HG03460 (cell line): ENCODE data around the gene ADCY2.

ENCODE experiments used
- ATAC-seq: cut with Tn5 transposase; IDR thresholded peaks from one replicate; pipeline ENCODE4 v1.9.1; 2021; ENCODE audit not compliant: unreplicated experiment

Gene ADCY2

GRCh38 chr5:7857361-7857760, 461.4 kb downstream of the ADCY2 start:
- no peak for ATAC-seq

- peak; percentile 56 for ATAC-seq
Measured at GRCh38 chr5:7857926-7858632, 462.1 kb downstream of the ADCY2 start.

GRCh38 chr5:7866196-7866595, 470.3 kb downstream of the ADCY2 start:
- no peak for ATAC-seq

GRCh38 chr5:7867260-7867659, 471.3 kb downstream of the ADCY2 start:
- ATAC-seq: no peak

GRCh38 chr5:7868427-7868772, 472.5 kb downstream of the ADCY2 start:
- ATAC-seq: no peak

GRCh38 chr5:7868773-7869473, 473.0 kb downstream of the ADCY2 start, which contains the start of the genes FASTKD3 and MTRR:
Gene FASTKD3, minus strand, starts transcription at chr5:7869031. Its CDS starts 948 bp downstream, at chr5:7868083.
Gene MTRR, plus strand, starts transcription at chr5:7869148. Its CDS starts 1,647 bp downstream, at chr5:7870795.
- ATAC-seq: peak; percentile 97

GRCh38 chr5:7869474-7870136, 473.7 kb downstream of the ADCY2 start:
- peak; percentile 27 for ATAC-seq

- ATAC-seq: no peak
Measured at GRCh38 chr5:7871653-7872052, 475.7 kb downstream of the ADCY2 start.

GRCh38 chr5:7872517-7873130, 476.7 kb downstream of the ADCY2 start:
- no peak for ATAC-seq

- ATAC-seq: no peak
Measured at GRCh38 chr5:7873216-7873615, 477.3 kb downstream of the ADCY2 start.

- no peak for ATAC-seq
Measured at GRCh38 chr5:7874639-7875038, 478.7 kb downstream of the ADCY2 start.

- no peak for ATAC-seq
Measured at GRCh38 chr5:7875151-7875550, 479.2 kb downstream of the ADCY2 start.

- ATAC-seq: peak; percentile 38
Measured at GRCh38 chr5:7876867-7877266, 480.9 kb downstream of the ADCY2 start.

GRCh38 chr5:7877851-7878250, 481.9 kb downstream of the ADCY2 start:
- no peak for ATAC-seq

GRCh38 chr5:7878381-7878873, 482.5 kb downstream of the ADCY2 start:
- peak; percentile 97 for ATAC-seq
